ENCODE results near the gene EMC1.

The EMC1 gene

DNA sequence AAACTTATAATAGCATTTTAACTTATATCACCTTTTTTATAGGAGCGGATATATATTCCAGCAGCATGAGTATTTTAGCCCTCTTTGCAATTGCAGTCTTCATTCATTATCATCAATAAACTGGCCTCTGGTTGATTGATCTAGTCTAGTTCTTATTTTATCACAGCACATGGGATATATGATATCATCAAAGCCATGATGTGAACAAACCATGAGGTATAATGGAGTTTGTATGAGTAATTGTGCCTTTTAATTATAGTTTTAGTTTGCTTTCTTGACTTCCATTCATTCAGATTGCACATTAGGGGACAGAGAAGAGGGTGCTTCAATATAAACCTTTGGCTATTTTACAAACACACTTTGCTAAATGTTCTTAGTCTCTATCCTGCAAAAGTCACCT is 37.7 kb downstream of the EMC1 start:
- DNase-seq: no peak

DNA sequence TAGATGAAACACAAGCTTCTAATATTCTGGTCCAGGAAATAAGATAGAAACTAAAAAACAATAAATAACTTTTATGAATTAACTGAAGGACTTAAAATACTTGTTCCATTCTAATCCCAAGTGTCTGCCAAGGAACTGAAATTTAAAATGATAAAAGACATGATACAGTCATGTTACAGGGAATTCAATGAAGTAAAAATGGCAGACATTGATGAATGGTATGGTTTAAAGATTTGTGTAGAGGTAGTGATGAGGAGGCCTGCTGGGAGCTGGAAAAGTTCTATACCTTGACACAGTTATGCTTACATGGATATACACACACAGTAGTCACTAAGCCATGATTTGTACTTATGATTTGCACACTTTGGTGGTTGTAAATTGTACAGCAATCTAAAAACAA is 39.2 kb downstream of the EMC1 start:
- DNase-seq: no peak

DNA sequence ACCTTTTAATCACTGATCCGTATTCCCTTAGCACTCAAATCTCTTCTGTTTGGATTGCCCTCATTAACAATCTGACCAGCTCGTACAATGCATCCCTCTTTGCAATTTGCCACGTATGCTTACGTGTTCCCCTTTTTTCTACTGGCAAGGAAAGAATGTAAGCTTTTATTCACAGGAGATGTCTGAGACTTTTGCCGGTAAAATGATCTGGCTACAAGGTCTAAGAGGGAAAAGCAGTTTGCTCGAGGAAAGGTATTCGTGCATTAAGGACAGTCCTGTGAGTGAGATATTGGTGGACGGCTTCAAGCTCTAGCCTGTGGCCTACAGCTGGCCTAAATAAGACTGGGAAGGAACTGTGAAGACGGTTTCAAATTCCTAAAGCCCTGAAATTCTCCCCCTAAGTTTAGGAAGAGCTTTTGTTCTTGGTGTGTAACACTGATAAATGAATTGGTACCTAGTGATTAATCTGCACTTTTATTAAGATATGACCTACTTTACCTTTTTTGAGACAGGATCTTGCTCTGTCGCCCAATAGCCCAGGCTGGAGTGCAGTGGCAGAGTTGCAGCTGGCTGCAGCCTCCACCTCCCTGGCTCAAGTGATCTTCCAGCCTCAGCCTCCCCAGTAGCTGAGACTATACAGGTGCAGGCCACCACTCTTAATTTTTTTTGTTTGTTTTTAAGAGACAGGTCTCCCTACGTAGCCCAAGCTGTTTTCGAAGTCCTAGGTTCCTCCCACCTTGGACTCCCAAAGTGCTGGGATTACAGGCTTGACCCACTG is 40.4 kb downstream of the EMC1 start:
- no peak for DNase-seq

DNA sequence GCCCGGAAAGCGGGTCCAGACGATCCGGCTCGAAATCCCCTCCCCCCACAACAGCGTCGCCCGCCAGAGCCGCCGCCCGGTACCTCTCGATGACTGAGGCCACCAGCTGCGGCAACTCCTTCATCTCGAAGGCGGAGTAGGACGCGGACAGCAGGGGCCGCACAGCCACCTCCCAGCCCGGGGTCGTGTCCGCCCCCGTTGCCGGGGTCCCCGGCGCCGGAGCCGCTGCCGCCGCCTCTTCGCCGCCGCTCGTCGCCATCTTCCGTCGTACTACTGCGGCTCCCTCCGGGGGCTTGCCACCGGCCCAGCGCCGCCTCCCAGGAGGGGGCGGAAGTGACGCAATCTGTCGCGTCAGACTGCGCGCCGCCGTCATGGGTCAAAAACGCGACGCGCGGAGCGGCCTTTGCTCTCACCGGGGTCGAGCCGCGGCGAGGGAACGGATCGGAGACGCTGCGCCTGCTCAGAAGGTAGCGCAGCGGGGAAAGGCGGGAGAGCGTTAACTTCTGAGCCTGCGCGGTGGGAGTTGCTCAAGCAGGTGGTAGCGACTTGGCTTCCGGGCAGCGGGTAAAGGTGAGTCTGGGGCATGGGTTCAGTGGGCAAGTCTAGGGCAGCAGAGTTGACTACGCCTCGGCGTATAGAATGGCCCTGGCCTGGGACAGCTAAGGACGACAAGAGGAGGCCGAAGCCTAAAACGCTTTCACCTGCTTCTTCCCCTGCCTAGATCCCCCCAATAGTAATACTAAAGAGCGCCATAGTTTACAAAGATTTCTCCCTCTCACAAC is 41.1 kb downstream of the EMC1 start, which contains the start of gene UBR4:
UBR4 (minus strand) TSS at position 277 of the 782 bp plus-strand sequence; CDS start at position 259, 18 bp downstream.
- peak; percentile 95 for DNase-seq

DNA sequence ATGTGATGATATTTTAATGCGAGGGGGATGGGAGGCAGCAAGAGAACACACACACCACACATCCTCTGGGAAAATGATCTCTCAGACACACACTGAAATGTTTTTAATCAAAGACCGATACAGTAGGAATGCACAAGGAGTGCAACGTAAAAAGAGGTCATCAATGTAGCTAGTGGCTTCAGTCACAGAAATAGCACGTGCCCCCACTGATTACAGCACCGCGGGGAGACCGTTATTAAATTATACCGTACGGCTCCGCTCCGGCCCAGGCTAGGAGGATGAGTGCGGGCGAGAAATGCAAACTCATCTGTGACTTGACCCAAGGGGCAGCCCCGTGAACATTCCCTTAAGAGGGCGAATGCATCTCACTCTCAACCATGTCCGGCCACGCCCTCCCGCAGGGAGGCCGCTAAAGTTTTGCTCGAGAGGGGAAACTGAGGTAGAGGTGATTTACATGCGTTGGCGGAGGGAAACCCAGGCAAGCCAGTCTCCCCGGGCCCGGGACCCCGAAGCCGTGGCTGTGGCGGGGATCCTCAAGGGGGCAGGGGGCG is 41.8 kb downstream of the EMC1 start:
- DNase-seq: peak; percentile 58

DNA sequence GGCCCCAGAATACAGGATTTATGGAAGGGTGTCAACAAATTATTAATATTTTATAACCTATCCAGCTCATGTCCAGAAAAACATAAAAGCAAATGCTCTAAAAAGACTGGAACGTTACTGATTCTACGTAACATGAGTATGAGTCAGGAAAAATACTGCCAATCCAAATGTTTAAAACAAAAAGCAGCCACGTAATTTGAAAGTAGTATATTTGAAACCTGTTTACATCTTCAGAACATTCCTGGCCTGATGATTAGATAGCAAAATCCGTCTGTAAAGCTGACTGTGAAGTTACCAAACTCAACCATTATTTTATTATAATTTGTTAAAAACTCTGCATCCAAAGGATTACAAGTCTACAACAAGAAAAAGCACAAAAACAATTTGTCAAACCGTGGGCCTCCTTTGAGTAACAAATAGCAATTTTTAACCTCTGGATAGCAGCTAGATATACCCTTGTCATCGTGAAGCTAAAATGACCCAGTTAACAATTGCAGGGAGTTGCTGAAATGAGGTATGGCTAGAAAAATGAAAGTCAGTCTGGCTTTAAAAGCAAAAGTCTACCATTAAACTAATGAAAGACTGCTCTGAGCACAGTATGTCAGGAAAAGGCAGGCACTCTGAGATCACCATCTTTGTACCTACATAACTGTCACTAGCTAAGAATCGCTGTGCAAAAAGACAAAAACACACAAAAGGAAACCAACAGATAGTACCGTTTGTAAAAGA is 42.5 kb downstream of the EMC1 start:
- no peak for DNase-seq

DNA sequence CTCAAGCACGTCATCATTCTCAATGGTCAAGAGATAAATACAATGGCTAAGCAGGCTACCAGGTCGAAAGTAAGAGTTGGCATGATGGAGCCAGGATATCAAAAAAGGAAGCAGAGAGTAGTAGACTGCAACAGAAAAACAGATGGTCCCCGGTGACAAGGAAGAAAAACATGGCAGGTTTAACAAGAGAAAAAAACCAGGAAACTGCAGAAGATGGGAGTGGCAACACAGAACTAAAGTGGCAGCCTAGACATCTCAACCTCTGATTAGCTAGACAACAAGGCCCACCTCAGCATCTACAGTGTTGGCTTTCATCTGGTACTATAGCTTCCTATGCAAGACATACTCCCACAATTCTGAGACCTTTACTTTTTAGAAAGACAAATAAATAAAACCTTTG is 44.4 kb downstream of the EMC1 start:
- DNase-seq: no peak

DNA sequence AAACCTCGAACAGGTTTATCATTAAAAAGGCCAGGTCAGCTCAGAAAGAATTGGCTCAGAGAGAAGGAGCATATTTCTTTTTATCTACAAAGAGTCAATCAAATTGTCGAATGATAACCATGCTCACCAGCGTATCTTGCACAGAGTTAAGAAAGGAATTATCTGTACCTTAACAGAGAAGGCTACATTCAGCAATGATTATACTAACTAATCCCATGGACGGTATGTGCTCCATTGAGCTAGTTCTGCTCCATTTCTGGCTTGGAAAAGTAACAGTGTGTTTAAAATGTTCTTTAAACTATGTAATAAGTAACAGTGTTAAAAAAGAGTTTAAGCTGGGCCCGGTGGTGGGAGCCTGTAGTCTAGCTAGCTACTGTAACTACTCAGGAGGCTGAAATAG is 45.5 kb downstream of the EMC1 start:
- DNase-seq: no peak

DNA sequence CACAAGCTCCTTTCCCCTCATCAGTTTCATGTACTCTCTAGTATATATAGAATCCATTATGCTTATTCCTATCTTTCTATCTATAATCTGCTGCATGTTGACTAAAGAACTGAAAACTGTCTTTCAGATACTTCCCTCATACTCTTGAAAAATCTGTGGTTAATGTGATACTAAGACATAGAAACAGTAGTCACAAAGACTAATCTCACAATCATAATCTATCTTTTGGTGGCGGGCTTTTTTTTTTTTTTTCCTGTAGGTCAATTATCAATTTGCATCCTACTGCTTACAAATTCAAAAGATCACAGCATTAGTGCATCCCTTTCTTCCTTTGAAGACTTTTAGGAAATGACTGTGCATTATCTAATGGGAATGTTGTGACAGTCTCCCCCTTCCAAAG is 45.9 kb downstream of the EMC1 start:
- no peak for DNase-seq

DNA sequence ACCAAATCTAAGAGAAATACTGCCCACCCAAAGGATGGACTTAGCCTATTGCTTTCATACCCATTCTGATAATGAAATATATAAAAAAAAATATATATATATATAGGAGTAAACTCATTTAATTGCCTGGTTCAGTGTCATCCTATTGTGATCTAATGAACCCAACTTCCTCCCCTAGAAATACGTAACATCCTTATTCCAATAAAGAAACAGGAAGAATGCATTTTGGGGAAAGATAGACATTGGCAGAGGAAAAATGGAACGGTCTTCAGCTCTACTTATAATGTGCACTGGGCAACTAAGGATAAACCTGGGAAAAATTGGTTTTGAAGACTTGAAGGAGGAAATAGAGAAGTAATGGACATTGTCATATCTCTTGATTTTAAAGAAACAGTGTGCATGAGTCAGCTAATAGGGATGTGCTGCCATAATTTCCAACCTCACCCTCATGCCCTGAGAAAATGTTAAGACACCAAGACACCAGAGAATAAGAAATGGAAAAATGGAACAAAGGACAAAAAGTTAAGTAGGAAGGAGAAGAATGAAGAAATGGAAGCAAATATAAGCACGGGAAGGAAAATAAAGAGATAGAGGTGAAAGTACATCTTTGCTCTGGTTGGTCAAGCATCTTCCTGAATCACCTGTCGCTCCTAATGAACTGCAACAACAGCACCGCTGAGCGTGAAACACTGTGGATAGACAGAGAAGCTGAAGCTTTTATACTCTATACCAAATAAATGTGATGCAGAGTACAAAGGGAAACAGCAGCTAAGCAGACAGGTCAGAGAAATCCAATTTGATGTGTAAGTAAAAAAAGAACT is 46.7 kb downstream of the EMC1 start:
- no peak for DNase-seq

DNA sequence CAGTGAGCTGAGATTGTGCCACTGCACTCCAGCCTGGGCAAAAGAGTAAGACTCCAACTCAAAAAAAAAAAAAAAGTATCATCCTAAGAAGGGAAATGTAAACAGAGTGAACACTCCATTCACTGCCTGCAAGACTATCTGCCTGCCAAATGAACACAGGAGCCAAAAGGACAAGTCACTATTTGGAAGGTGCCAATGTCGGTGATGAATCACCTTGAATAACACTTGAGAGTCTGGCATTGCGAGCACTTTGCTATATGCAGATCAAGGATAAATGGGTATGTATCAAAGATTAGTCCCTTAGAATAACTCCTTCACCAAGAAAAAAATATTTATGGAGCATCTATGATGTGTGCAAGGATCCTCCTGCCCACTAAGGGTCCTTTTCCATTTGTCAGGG is 47.9 kb downstream of the EMC1 start:
- DNase-seq: no peak

DNA sequence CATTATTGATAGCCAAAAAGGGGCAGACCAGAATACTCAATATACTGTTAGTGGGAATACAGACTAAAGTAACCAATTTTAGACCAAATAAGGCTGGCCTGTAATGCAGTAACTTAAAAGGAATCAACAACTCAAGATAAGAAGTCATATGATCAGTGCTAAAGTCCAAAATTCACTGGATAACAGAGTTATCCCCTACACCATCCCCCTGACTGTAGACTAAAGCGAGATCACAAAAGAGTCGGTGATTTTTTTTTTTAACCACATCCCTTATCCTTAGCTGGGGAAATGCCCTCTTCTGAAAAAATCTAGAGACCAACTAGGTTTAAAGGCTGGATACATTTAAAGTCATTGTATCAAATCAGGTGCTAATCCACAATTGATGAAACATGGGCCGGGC is 48.9 kb downstream of the EMC1 start:
- no peak for DNase-seq

DNA sequence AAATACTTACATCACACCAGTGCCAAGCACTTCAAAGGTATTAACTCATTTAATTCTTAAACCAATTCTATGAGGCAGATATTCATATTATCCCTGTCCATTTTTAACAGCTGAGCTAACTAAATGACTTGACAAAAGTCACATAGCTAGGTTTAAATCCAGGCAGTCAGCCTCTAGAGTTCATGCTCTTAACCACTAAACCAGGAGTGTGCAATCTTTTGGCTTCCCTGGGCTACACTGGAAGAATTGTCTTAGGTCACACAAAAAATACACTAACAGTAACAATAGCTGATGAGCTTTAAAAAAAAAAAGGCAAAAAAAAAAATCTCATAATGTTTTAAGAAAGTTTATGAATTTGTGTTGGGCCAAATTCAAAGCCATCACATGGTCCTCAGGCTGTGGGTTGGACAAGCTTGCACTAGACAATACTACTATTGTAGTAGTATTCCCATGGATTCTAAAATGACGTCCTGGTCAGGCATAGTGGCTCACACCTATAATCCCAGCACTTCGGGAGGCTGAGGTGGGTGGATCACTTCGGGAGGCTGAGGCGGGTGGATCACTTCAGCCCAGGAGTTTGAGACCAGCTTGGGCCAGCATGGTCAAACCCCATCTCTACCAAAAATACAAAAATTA is 51.2 kb downstream of the EMC1 start:
- DNase-seq: no peak

DNA sequence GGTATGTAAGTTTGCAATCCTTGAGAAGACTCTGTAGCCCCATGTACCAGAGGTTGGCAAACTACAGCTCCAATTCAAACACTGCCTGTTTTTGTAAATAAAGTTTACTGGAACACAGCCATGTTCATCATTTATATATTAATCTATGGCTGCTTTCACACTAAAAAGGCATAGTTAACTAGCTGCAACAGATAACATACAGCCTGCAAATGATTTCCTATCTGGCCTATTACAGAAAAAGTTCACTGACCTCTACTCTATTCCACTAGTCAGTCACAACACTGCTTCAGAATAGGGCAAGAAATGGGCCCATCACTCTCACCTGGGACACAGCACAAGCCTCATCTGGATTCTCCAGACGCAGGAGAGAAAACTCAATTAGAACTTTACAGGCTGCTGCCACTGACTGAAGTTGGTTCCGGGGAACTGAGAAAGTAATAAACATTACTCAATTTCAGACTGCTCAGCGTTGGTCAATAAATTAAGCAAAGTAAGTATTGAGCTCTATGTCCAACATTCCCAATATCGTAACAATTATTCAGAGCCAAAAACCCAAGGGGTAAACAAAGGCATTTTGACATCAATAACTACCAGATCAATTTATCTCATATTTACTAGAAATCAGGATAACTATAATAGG is 51.9 kb downstream of the EMC1 start:
- DNase-seq: no peak

DNA sequence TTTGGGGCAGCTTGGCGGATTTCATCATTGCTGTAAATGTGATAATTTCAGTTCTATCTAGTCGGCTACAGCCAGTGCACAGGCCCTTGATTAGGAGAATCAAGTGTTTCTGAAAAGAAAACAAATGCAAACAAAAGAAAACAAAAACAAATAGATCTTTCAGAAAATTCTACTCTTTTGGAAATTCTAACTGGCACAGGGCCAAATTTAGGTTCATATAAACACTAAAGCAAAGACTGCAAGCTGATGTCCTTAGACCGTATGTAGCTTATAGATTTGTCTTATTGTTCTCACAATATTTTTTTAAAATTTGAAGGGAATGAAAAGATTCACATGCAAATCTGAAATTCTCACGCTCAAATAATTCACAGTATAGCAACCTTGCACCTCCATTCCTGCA is 52.5 kb downstream of the EMC1 start:
- DNase-seq: no peak

DNA sequence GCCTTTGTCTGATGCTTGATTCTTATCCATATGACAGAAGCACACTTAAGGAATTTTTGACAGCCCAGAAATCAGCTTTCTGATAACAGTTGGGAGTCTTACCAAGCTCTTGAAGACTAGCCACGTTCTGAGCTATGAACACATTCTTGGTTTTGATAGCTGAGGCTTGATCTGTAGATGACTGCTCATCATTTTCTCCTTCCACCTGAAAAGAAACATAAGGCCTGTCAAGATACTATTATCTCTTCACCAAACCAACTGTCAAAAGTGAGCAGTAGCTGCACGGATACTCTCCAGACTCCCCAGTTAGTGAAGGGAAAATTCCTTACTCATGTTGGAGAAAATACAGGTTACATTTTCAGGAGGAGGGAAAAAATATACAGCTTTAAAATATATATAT is 53.5 kb downstream of the EMC1 start:
- no peak for DNase-seq

DNA sequence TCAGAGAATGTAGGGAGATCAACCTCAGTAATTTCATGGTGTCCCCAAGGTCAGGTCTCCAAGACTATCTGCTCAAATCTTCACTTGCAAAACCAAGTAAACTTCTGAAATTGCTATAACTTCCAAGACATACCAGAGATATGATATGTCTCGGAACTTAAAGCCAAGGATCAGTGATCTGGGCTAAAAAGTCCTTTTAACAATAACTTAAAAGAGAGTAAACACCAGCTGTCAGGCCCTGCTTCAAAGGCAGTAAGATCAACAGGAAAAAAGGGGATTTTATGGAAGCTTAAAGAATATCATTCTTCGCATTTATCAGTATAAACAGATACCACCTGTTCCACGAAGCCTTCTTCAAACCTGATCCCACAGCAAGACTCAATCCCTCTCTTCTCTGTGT is 55.0 kb downstream of the EMC1 start:
- no peak for DNase-seq

DNA sequence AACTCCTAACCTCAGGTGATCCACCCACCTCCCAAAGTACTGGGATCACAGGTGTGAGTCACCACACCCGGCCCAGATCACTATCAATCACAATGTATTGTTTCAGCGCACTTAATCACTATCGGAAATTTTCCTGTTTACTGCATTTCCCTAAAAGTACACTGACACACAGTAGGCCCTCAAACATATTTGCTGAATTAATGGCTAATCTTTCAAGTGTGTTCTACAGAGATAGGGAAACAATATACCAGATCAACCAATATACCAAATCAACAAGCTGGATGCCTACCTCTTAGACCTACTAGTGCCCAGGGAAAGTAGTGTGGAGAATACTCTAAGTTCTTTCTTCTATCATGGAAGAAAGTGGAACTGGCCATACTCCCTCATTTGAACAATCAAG is 58.3 kb downstream of the EMC1 start:
- no peak for DNase-seq

DNA sequence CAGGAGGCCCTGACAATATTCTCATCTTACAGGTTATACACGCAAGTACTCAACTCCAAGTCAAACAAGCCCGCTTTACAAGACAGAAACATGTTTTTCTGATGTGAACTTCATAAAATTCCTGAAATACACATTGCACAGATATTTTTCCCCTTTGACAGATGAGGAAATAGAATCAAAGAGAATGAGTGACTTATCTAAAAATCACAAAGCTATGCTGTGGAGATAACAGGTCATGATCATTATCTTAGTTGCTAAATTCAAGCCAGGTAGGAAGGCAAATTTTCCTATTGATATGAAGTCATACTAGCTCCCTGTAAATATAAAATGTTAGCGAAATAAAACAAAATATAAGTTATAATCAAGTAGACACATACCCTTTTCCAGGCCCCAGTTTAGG is 59.5 kb downstream of the EMC1 start:
- no peak for DNase-seq

DNA sequence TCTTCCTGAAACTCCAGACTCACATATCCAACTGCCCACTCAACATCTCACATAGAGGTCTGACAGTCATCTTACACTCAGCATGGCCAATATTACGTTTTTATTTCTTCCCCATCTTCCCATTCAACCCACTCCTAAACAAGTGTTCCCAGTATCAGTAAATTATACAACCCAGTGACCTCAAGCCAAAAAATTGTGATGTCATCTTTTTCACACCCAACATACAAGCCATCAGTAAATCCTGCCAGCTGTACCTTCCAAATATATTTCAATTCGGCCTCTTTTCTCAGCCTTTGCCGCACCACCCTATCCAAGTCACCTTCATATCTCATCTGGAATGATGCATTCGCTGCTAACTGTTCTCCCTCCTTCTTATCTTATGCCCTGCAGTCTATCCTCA is 60.9 kb downstream of the EMC1 start:
- DNase-seq: no peak

DNA sequence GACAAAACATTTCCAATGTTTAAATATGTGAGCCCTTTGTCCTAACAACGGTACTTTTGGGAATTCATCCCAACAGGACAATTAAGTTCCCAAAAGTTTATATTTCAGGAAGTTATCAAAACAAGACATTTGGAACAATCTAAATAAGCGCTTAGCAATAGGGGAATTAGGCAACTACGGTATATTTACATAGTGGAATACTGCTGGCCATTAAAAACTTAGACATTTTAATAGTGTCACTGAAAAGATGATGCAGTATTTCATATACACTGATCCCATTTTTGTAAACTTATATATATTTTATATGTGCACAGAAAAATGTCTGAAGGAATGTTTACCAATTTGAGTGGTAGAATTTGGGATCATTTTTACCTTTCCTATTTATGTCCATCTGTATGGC is 62.1 kb downstream of the EMC1 start:
- no peak for DNase-seq

DNA sequence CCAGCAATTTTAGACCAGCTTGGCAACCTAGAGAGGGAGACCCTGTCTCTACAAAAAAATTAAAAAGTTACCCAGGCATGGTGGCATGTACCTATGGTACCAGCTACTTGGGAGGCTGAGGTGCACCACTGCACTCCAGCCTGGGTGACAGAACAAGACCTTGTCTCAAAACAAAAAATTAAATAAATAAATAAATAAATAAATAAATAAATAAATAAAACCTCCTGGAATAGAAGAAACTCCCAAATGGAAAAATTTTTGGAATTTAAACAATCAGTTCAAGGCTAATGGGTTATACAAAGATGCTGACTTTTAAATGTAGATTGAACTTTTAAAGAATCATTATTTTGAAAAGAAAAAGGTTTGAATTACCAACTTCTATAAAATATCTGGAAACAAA is 63.5 kb downstream of the EMC1 start:
- DNase-seq: no peak

Data from stimulated activated naive CD4-positive, alpha-beta T cell treated with Interleukin-2 at 50 U/mL for 16 hours (primary cell).